RWPE1 (cell line): ENCODE results near the gene VPS52.
A peak's percentile ranks its signal among the peaks of the same experiment; 100 is the strongest.

ENCODE experiments used
- CTCF ChIA-PET: fragments of 350-600 bp; sonication (Branson Sonifier 250); formaldehyde crosslinking; extraction: SDS; loops from one replicate; lab custom pipeline; 2021; lab: Yijun Ruan, JAX
- POLR2A ChIA-PET: fragments of 400-600 bp; formaldehyde crosslinking; extraction: SDS; loops from one replicate; lab custom pipeline; 2020; ENCODE audit warnings: antibody characterized with exemption; ENCODE audit not compliant: low non-redundant PET; lab: Yijun Ruan, JAX
- DNase-seq: peaks from one replicate; pipeline ENCODE4 v3.0.0; 2012; ENCODE audit warnings: low spot score
- H3K27ac ChIP-seq: fragments of 450-650 bp; 2 replicates; pipeline ENCODE4 v1.5.1; 2017
- TF ChIP-seq, protein P1 (sequence below): fragments of 450-650 bp; conservative IDR thresholded peaks from 2 replicates; pipeline ENCODE4 v1.5.1; 2017; ENCODE audit warnings: low read depth, mild to moderate bottlenecking

Gene VPS52

GRCh38 chr6:33247977-33248642 is 23.6 kb downstream of the VPS52 start:
- TF ChIP-seq, protein P1, sequence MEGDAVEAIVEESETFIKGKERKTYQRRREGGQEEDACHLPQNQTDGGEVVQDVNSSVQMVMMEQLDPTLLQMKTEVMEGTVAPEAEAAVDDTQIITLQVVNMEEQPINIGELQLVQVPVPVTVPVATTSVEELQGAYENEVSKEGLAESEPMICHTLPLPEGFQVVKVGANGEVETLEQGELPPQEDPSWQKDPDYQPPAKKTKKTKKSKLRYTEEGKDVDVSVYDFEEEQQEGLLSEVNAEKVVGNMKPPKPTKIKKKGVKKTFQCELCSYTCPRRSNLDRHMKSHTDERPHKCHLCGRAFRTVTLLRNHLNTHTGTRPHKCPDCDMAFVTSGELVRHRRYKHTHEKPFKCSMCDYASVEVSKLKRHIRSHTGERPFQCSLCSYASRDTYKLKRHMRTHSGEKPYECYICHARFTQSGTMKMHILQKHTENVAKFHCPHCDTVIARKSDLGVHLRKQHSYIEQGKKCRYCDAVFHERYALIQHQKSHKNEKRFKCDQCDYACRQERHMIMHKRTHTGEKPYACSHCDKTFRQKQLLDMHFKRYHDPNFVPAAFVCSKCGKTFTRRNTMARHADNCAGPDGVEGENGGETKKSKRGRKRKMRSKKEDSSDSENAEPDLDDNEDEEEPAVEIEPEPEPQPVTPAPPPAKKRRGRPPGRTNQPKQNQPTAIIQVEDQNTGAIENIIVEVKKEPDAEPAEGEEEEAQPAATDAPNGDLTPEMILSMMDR: peak; percentile 89
- ChIA-PET POLR2A (interaction anchor here (0.6 to 1.0 kb wide), 2 partner anchors 40 to 50 kb away, joined by 3 to 5 read pairs; partner anchors contain the start of gene RING1), CTCF (interaction anchor here (0.5 to 2.2 kb wide), 27 partner anchors 9 to 390 kb away, joined by 3 to 15 read pairs (median 4); partner anchors contain the start of genes BRD2, HLA-DOA, HSD17B8 and RING1)
- H3K27ac ChIP-seq: peak overlapping the region; percentile 99
- peak; percentile 60 for DNase-seq

GRCh38 chr6:33243476-33243875 is 28.2 kb downstream of the VPS52 start:
- DNase-seq: no peak
- H3K27ac ChIP-seq: no peak overlapping the region
- POLR2A ChIA-PET: no interaction called here
- TF ChIP-seq, protein P1: no peak
- CTCF ChIA-PET: interaction anchor here (0.6 to 0.7 kb wide), 3 partner anchors 46 to 279 kb away, joined by 3 to 4 read pairs (median 3); no protein-coding TSS in a partner anchor

DNA sequence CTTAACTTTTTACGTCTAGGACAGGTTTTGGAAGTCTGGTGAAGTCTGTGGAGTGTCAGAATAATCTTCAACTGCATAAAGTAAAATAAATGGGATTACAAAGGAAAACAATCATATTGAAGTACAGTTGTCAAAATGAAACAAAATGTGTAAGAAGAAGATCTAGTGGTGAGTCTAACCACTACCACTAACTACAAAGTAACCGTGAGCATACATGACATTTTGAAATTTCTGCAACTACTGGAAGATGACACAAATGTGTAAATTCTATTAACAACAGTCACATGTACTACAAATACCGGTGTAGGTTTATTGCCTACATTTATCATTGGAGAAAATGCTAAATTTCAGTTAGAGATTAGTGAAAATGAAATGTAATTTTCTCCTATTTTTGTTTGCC is 29.7 kb downstream of the VPS52 start:
- H3K27ac ChIP-seq: no peak overlapping the region
- no peak for DNase-seq
- ChIA-PET POLR2A (no interaction called here), CTCF (interaction anchor here (0.7 kb wide), 1 partner anchor 44 kb away, joined by 3 read pairs; no protein-coding TSS in a partner anchor)
- TF ChIP-seq, protein P1: no peak

DNA sequence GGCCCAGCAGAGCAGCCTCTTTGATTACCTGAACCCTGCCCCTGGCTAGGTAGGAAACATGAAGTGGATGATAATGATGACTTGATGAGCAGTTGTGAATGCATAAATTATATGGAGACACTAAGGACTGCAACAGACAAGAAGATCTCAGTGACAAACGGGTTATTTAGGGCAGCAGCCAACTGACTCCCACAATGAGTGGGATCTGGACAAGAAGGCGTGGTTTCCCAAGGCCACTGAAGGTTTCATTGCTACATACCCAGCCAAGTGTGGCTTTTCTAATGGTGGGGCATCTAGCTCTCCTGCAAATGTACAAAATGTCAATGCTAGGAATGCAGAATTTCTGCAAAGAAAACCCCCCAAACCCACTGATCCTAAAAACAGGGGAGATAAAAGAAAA is 33.9 kb downstream of the VPS52 start:
- no peak overlapping the region for H3K27ac ChIP-seq
- CTCF ChIA-PET: interaction anchor here (0.6 kb wide), 1 partner anchor 11 kb away, joined by 3 read pairs; no protein-coding TSS in a partner anchor
- TF ChIP-seq, protein P1: no peak
- DNase-seq: no peak
- POLR2A ChIA-PET: no interaction called here

DNA sequence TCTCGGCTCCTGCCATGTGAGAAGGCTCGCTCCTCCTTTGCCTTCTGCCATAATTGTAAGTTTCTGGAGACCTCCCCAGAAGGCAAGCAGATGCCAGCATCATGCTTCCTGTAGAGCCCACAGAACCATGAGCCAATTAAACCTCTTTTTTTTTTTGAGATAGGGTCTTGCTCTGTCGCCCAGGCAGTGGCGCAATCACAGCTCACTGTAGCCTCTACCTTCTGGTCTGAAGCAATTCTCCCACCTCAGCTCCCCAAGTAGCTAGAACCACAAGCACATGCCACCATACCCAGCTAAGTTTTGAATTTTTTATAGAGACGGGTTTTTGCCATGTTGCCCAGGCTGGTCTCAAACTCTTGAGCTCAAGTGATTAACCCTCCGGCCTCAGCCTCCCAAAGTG is 34.8 kb downstream of the VPS52 start:
- POLR2A ChIA-PET: no interaction called here
- H3K27ac ChIP-seq: no peak overlapping the region
- TF ChIP-seq, protein P1: no peak
- DNase-seq: no peak
- CTCF ChIA-PET: no interaction called here

DNA sequence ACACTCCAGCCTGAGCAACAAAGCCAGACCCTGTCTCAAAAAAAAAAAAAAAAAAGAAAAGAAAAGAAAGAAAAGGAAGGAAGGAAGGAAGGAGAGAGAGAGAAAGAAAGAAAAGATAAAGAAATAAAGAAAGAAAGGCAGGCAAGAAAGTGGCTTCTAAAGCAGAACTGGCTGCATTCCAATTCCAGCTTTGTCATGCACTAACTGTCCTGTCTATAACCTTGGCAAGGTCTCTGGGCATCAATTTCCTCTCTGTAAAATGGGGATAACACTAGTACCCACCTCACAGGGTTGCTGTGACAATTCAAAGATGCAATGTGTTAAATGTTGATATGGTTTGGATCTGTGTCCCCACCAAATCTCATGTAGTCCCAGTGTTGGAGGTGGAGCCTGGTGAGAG is 35.3 kb downstream of the VPS52 start:
- H3K27ac ChIP-seq: no peak overlapping the region
- DNase-seq: no peak
- TF ChIP-seq, protein P1: no peak
- ChIA-PET CTCF (interaction anchor here (0.7 kb wide), 1 partner anchor 63 kb away, joined by 4 read pairs; no protein-coding TSS in a partner anchor), POLR2A (interaction anchor here (0.6 kb wide), 2 partner anchors 28 to 256 kb away, joined by 3 to 5 read pairs; partner anchors contain the start of gene RING1)
